AG04449 (cell line): Measurements from ENCODE around the gene CEACAM19.

Source experiments
- CTCF ChIA-PET: fragments of 350-600 bp; formaldehyde crosslinking; extraction: SDS; loops from one replicate; lab custom pipeline; 2021; ENCODE audit warnings: antibody characterized with exemption; lab: Yijun Ruan, JAX
- POLR2A ChIA-PET: fragments of 400-600, 350-600 bp; formaldehyde crosslinking; extraction: SDS; loops from one replicate; lab custom pipeline; 2020; ENCODE audit warnings: antibody characterized with exemption, inconsistent platforms; lab: Yijun Ruan, JAX
- DNase-seq: peaks from one replicate; pipeline ENCODE4 v3.0.0-alpha.2; 2010; ENCODE audit warnings: low read depth, low spot score
- H3K4me3 ChIP-seq: 2 replicates; pipeline ENCODE4 v1.5.1; 2011; ENCODE audit warnings: low read depth, mild to moderate bottlenecking, control low read depth, low read length
- TF ChIP-seq, protein P1 (sequence below): IDR thresholded peaks from one replicate; pipeline ENCODE4 v1.5.1; 2011; ENCODE audit warnings: mild to moderate bottlenecking, moderate library complexity, low read length, control low read depth, inconsistent platforms; ENCODE audit not compliant: insufficient read depth; ENCODE audit errors: missing control alignments

Gene CEACAM19

DNA sequence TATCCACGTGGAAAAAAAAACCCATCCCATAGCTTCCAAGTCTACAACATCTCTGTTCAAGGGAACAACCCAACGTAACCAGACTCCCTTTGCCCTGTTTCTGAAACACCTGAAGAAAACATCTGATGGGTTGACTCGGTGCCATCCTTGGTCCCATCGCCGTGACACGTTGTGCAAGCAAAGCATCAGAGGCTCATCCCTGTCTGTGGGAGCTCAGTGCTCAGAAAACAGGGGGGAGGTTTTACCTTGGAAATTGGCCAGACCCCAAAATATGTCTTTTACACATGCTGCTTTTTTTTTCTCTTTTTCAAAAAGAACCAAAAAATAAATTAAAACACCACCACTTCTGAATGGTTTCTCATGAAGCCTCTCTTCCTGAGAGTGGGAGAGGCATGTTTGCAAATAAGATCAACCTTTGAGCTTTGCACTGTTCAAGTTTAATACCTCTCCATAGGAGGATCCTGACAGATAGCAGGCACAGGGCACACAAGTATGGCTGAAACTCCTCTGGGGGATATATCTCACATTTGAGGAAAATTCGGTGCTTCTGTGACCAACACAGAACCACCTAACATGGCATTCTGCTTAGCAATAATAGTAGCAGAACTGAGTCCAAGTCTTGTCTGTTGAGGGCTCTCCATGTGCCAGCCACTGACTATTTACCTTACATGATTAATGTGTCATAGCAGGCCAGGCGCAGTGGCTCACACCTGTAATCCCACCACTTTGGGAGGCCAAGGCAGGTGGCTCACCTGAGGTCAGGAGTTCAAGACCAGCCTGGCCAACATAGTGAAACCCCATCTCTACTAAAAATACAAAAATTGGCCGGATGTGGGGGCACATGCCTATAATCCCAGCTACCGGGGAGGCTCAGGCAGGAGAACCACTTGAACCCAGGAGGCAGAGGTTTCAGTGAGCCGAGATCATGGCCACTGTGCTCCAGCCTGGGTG is 34.6 kb upstream of the CEACAM19 start:
- no peak overlapping the region for H3K4me3 ChIP-seq
- TF ChIP-seq, protein P1, sequence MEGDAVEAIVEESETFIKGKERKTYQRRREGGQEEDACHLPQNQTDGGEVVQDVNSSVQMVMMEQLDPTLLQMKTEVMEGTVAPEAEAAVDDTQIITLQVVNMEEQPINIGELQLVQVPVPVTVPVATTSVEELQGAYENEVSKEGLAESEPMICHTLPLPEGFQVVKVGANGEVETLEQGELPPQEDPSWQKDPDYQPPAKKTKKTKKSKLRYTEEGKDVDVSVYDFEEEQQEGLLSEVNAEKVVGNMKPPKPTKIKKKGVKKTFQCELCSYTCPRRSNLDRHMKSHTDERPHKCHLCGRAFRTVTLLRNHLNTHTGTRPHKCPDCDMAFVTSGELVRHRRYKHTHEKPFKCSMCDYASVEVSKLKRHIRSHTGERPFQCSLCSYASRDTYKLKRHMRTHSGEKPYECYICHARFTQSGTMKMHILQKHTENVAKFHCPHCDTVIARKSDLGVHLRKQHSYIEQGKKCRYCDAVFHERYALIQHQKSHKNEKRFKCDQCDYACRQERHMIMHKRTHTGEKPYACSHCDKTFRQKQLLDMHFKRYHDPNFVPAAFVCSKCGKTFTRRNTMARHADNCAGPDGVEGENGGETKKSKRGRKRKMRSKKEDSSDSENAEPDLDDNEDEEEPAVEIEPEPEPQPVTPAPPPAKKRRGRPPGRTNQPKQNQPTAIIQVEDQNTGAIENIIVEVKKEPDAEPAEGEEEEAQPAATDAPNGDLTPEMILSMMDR: no peak
- DNase-seq: no peak
- ChIA-PET POLR2A (interaction anchor here (1.0 to 2.0 kb wide), 2 partner anchors 10 to 20 kb away, joined by 3 to 8 read pairs; no protein-coding TSS in a partner anchor), CTCF (interaction anchor here (1.0 to 4.2 kb wide), 7 partner anchors 10 to 67 kb away, joined by 3 to 21 read pairs (median 3); no protein-coding TSS in a partner anchor)

DNA sequence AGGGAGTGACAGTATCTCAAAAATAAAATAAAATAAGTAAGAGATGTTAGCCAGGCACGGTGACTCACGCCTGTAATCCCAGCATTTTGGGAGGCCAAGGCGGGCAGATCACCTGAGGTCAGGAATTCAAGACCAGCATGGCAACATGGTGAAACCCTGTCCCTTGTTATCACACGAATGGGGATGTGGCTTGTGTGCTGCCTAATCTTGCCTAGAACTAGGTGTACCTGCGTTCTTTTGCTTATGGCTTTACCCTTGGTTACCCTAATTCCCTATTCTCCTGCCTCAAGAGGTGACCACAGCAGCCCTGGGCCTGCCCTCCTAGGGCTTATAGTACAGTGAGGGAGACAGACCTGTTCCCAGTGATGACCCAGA is 33.9 kb upstream of the CEACAM19 start:
- no peak for DNase-seq
- no peak overlapping the region for H3K4me3 ChIP-seq
- POLR2A ChIA-PET: no interaction called here
- TF ChIP-seq, protein P1: no peak
- CTCF ChIA-PET: interaction anchor here (4.2 kb wide), 1 partner anchor 20 kb away, joined by 21 read pairs; no protein-coding TSS in a partner anchor

DNA sequence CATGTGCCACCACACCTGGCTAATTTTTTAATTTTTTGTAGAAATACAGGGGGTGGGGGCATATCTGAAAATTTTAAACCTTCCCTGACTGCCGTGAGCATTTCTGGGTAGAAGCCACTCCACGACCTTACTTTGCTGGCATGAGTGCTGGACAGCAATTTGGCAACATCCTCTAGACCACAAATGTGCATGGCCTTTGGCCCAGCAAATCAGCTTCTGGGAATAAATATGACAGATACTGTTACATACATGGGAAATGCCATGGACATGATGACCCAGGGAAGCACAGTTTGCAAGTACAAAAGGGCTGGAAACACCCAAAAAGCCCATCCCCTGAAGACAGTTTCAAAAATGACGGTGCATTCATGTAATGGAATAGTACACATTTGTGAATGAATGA is 30.8 kb upstream of the CEACAM19 start:
- ChIA-PET CTCF (interaction anchor here (0.6 to 4.2 kb wide), 7 partner anchors 14 to 89 kb away, joined by 3 to 21 read pairs (median 3); no protein-coding TSS in a partner anchor), POLR2A (interaction anchor here (2.1 kb wide), 1 partner anchor 14 kb away, joined by 5 read pairs; no protein-coding TSS in a partner anchor)
- H3K4me3 ChIP-seq: no peak overlapping the region
- DNase-seq: no peak
- TF ChIP-seq, protein P1: no peak

DNA sequence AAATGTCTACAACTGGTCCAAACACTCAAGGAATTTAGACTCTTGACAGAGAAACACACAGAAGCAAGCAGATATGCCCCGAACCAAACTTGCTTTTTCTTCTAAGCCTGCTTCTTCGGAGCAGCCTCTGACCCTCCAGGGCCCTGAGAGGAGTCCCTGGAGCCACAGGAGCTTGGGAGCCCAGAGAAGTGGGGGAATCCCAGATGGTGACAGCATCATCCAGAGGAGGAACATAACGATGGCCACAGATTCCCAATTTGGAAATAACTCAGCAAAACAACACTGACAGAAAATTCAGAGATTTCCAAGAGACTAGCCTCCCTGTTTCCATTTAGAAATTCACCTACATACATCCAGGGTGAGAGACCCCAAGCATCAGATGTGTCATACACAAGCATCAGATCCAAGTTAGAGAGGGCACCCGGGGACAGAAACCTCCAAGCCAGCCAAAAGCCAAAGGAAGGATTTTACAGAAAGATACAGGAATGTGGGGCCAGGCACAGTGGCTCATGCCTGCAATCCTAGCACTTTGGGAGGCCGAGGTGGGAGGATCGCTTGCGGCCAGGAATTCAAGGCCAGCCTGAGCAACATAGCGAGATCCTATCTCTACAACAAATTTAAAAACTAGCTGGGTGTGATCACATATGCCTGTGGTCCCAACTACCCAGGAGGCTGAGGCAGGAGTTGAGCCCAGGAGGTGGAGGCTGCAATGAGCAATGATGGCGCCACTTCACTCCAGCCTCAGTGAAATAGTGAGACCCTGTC is 29.6 kb upstream of the CEACAM19 start:
- POLR2A ChIA-PET: interaction anchor here (2.1 kb wide), 1 partner anchor 15 kb away, joined by 5 read pairs; no protein-coding TSS in a partner anchor
- no peak overlapping the region for H3K4me3 ChIP-seq
- DNase-seq: no peak
- TF ChIP-seq, protein P1: no peak
- CTCF ChIA-PET: interaction anchor here (1.5 kb wide), 1 partner anchor 53 kb away, joined by 4 read pairs; no protein-coding TSS in a partner anchor

DNA sequence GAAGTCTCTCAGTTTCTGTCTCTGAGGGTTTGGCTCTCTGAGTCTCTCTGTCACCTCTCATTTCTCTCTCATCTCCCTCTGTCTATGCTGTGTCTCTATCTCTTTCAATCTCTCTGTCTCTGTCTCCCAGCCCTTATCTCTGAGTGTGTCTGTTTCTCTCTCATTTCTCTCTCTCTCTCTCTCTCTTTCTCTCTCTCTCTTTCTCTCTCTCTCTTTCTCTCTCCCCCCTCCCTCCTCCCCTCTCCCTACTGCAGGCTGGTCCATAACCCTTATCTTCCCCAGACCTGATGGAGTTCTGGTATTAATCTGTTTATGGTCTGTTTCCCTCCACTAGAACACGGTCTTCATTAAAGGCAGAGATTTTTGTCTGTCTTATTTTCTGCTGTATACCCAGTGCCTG is 28.9 kb upstream of the CEACAM19 start:
- ChIA-PET CTCF (interaction anchor here (0.9 to 2.3 kb wide), 4 partner anchors 11 to 132 kb away, joined by 3 to 15 read pairs (median 4); no protein-coding TSS in a partner anchor), POLR2A (no interaction called here)
- no peak for DNase-seq
- TF ChIP-seq, protein P1: no peak
- H3K4me3 ChIP-seq: no peak overlapping the region
